Pancreas (tissue), 10 donors: Measurements from ENCODE around the gene GTF2H2. TPM values are rescaled to one million over a fixed set of nuclear protein-coding genes. Genes with fewer than 3 reads are reported as not detected.
"Not testable (repeated sequence)": the region's sequence is repeated elsewhere in the genome, so short reads cannot be mapped to it uniquely, and the experiment has no call there.

Experiments used
- ATAC-seq, 4 donors: fragments of 200-7000 bp; cut with Tn5 transposase; one replicate each; pipeline versions ENCODE4 v1.8.0 to v1.9.1; 2020; ENCODE audit warnings: mild to moderate bottlenecking in 4 of 4, moderate library complexity in 4 of 4
- DNase-seq, 6 donors: peaks; one replicate each; pipeline ENCODE4 v3.0.0-alpha.2; 2020
- FAIRE-seq: peaks from 2 replicates; lab custom pipeline; 2012; peaks lifted over from hg19 to GRCh38; lab: Jason Lieb, UNC
- H3K27ac ChIP-seq, 4 donors: fragments of 200-600 bp; sonication (generic); 1 replicate in 3 of 4; 2 replicates in 1 of 4; pipeline versions ENCODE4 v1.5.0 to v1.8.0; 2020
- H3K27me3 ChIP-seq, 4 donors: fragments of 200-600 bp; one replicate each; pipeline ENCODE4 v1.8.0; 2021
- H3K36me3 ChIP-seq, 3 donors: fragments of 200-600 bp; sonication (generic) in 1 of 3; one replicate each; pipeline versions ENCODE4 v1.5.0 to v1.8.0; 2020 to 2021
- H3K4me1 ChIP-seq, 3 donors: fragments of 200-600 bp; one replicate each; pipeline ENCODE4 v1.8.0; 2021
- H3K4me3 ChIP-seq, 4 donors: fragments of 200-600 bp; sonication (generic) in 2 of 4; one replicate each; pipeline versions ENCODE4 v1.5.0 to v1.8.0; 2020 to 2021
- H3K9me3 ChIP-seq, 4 donors: fragments of 200-600 bp; one replicate each; pipeline ENCODE4 v1.8.0; 2021
- WGBS, 2 donors: extraction: QIAGEN DNeasy Blood & Tissue Kit; methylation state at CpG; one replicate each; pipeline ENCODE4 v1.1.7; 2013; 5-methylcytosine and 5-hydroxymethylcytosine counted together
- intact Hi-C, 3 donors: fragments of 100-400 bp; cut with DNase I; formaldehyde crosslinking; loops; one replicate each; pipeline versions ENCODE4 v1.11.1 to v1.14.2; 2022
- polyA plus RNA-seq, 2 donors: library from polyadenylated mRNA; stranded (reverse); fragments of 200-250 nt; gene quantifications; one replicate each; pipeline ENCODE4 v1.2.3, GENCODE V29; 2013
- total RNA-seq, 6 donors: library from RNA; stranded (reverse); fragmentation: NEBNext Ultra II Directional in 4 of 6; extraction: Animal tissue kit (Norgen Biotek cat#: 25700) in 4 of 6; gene quantifications; one replicate each; pipeline versions ENCODE4 v1.2.1 to v1.2.4, GENCODE V29; 2021 to 2023
- TF ChIP-seq, protein P1 (sequence below), 4 donors: fragments of 200-600 bp; sonication (generic) in 3 of 4; IDR thresholded peaks; one replicate each; pipeline versions ENCODE4 v1.5.0 to v1.8.0; 2021; ENCODE audit warnings: antibody characterized with exemption in 4 of 4
- donor health status: healthy with polysubstance abuse.
- donor health status: DM: no; HTN: no; CAD: no; lungs with moderate emphysema.
- donor health status: DM: no; HTN: no; CAD: no.
- donor health status: control.
- donor health status: control.
- donor health status: Bipolar disorder and iron deficiency.
- donor health status: DM: yes; HTN: yes; CAD: no.
- donor health status: DM: no; HTN: no; CAD: no.
- donor health status: DM: no; HTN: no; CAD: no.
- donor health status: DM: yes; HTN: yes; CAD: no.

The GTF2H2 gene
- total and polyA plus RNA-seq, 8 donors = 3.8 to 14.8 (median 8.4) TPM

DNA sequence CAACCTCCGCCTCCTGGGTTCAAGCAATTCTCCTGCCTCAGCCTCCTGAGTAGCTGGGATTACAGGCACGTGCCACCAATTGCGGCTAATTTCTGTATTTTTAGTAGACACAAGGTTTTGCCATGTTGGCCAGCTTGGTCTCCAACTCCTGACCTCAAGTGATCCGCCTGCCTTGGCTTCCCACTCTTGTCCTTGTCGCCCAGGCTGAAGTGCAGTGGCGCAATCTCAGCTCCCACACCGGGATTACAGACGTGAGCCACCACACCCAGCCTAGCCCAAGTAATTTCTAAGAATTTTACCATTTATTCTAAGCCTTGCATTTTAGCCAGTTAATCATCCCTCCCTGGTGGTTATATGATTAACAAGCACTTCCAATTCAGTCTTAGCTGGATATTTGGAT is 53.3 kb downstream of the GTF2H2 start:
- no peak for DNase-seq
- Histone ChIP-seq H3K9me3 (no peaks in the 10 kb centered on the region), H3K4me1 (no peaks in the 10 kb centered on the region), H3K27ac (no peak overlapping the region), H3K27me3 (no peaks in the 10 kb centered on the region), H3K4me3 (no peak overlapping the region), H3K36me3 (no peaks in the 10 kb centered on the region)
- no peak for FAIRE-seq
- TF ChIP-seq, protein P1, sequence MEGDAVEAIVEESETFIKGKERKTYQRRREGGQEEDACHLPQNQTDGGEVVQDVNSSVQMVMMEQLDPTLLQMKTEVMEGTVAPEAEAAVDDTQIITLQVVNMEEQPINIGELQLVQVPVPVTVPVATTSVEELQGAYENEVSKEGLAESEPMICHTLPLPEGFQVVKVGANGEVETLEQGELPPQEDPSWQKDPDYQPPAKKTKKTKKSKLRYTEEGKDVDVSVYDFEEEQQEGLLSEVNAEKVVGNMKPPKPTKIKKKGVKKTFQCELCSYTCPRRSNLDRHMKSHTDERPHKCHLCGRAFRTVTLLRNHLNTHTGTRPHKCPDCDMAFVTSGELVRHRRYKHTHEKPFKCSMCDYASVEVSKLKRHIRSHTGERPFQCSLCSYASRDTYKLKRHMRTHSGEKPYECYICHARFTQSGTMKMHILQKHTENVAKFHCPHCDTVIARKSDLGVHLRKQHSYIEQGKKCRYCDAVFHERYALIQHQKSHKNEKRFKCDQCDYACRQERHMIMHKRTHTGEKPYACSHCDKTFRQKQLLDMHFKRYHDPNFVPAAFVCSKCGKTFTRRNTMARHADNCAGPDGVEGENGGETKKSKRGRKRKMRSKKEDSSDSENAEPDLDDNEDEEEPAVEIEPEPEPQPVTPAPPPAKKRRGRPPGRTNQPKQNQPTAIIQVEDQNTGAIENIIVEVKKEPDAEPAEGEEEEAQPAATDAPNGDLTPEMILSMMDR (IDR thresholded peaks at IDR 0.05) = no peak
- intact Hi-C loops = no loop called here
- no peak for ATAC-seq
- 80 to 90% methylated on average over 8 of the region's 8 CpGs for WGBS, 2 donors

DNA sequence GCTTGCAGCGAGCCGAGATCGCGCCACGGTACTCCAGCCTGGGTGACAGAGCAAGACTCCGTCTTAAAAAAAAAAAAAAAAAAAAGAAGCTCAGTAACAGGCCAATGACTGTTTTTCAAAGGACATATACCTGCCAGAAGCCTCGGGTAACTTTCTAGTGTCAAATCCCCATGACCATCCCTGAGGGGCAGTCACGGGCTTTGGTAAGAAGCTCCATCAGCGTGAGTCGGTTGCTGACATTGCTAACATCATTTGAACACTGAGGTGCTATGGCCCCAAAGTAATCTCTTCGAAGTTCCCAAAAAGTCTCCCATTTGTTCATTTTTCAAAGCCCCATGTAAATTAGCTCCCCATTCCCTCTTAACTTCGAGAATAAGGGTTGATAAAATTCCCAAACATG is 53.9 kb downstream of the GTF2H2 start:
- DNase-seq (no peak), ATAC-seq (no peak), FAIRE-seq (no peak)
- Histone ChIP-seq H3K27ac (no peak overlapping the region), H3K4me3 (no peak overlapping the region), H3K9me3 (no peaks in the 10 kb centered on the region), H3K4me1 (no peaks in the 10 kb centered on the region), H3K27me3 (no peaks in the 10 kb centered on the region), H3K36me3 (no peaks in the 10 kb centered on the region)
- TF ChIP-seq, protein P1 (IDR thresholded peaks at IDR 0.05) = no peak
- 80 to 83% methylated on average over 12 of the region's 12 CpGs for WGBS, 2 donors
- intact Hi-C loops = no loop called here

- TF ChIP-seq, protein P1 (IDR thresholded peaks at IDR 0.05) = no peak
- no peak for ATAC-seq
- no peak for DNase-seq
- FAIRE-seq = no peak
- Histone ChIP-seq H3K36me3 (no peaks in the 10 kb centered on the region), H3K9me3 (no peaks in the 10 kb centered on the region), H3K27ac (no peak overlapping the region), H3K4me1 (no peaks in the 10 kb centered on the region), H3K27me3 (no peaks in the 10 kb centered on the region), H3K4me3 (no peak overlapping the region)
- intact Hi-C loops = no loop called here
- WGBS, 2 donors = 58 to 75% methylated on average over 8 of the region's 8 CpGs
These were observed 56.2 kb downstream of the GTF2H2 start for GRCh38 chr5:71011194-71011792.

- H3K4me1 ChIP-seq, H3K36me3 ChIP-seq, H3K27ac ChIP-seq, ATAC-seq, intact Hi-C loops, DNase-seq, H3K9me3 ChIP-seq, FAIRE-seq, H3K4me3 ChIP-seq, H3K27me3 ChIP-seq: not testable (repeated sequence)
- 48 to 94% methylated on average over 2 of the region's 7 CpGs for WGBS, 2 donors
These were observed 60.5 kb downstream of the GTF2H2 start for GRCh38 chr5:71006983-71007382.

Other genes with a start within 250 kb of the GTF2H2 start
- 10 to 100 TPM in 1 of 6 donors, 1 to 10 TPM in 4, under 1 TPM in 1; 0.66 to 12.3 (median 1.9) TPM for gene SERF1A, start 167.0 kb downstream of the GTF2H2 start, total RNA-seq
- 1 to 10 TPM; 3.2 to 3.3 TPM for gene SERF1A, start 167.0 kb downstream of the GTF2H2 start, polyA plus RNA-seq
- gene SMN1, start 142.6 kb downstream of the GTF2H2 start, total RNA-seq = 10 to 100 TPM in 4 of 6 donors, 1 to 10 TPM in 2; 9.3 to 14.6 (median 11.9) TPM
- gene SMN1, start 142.6 kb downstream of the GTF2H2 start, polyA plus RNA-seq = 10 to 100 TPM; 16.4 to 20.8 TPM
- 10 to 100 TPM in 2 of 6 donors, 1 to 10 TPM in 4; 3.2 to 14.4 (median 6.1) TPM for gene NAIP, start 42.3 kb downstream of the GTF2H2 start, total RNA-seq
- 10 to 100 TPM in 1 of 2 donors, 1 to 10 TPM in 1; 2.7 to 12.9 TPM for gene NAIP, start 42.3 kb downstream of the GTF2H2 start, polyA plus RNA-seq